ENCODE data around the gene FRAS1.

DNA sequence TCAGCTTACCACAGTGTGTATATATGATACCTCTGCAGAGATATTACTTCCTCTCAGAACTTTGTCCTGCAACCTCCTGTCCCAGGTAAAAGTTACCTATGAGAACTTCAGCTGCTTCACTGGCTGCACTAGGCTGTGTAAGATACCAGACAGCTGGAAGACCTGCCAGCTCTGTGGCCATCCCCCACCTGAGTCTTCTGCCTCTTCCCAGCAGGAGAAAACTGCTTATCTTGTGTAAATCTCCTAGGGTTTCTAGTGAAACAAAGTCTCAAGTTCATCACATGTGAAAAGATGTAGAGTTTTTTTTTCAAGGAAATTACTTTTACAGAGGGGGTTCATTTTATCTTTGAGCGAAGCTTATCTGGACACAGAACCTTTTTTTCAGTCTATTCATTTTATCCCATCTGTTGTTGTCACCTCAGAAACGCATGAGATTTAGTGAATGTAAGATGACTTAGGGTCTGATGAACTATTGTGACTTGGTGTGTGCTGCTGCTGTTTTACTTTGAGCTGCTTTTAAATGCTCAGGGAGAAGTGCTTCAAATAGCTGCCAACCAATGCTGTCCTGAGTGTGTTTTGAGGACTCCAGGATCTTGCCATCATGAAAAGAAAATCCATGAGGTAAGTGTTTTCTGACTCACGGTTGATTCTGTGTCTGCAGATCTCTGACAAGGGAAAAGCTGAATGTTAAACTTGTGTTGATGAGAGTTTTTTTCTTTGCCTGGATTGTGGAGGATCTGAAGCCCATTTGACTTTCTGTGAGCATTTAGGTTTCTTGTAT, 187.8 kb downstream of the FRAS1 start:
- TF ChIP-seq, protein P1, sequence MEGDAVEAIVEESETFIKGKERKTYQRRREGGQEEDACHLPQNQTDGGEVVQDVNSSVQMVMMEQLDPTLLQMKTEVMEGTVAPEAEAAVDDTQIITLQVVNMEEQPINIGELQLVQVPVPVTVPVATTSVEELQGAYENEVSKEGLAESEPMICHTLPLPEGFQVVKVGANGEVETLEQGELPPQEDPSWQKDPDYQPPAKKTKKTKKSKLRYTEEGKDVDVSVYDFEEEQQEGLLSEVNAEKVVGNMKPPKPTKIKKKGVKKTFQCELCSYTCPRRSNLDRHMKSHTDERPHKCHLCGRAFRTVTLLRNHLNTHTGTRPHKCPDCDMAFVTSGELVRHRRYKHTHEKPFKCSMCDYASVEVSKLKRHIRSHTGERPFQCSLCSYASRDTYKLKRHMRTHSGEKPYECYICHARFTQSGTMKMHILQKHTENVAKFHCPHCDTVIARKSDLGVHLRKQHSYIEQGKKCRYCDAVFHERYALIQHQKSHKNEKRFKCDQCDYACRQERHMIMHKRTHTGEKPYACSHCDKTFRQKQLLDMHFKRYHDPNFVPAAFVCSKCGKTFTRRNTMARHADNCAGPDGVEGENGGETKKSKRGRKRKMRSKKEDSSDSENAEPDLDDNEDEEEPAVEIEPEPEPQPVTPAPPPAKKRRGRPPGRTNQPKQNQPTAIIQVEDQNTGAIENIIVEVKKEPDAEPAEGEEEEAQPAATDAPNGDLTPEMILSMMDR (IDR thresholded peaks at IDR 0.05), result no peak
- TF ChIP-seq, protein P2, sequence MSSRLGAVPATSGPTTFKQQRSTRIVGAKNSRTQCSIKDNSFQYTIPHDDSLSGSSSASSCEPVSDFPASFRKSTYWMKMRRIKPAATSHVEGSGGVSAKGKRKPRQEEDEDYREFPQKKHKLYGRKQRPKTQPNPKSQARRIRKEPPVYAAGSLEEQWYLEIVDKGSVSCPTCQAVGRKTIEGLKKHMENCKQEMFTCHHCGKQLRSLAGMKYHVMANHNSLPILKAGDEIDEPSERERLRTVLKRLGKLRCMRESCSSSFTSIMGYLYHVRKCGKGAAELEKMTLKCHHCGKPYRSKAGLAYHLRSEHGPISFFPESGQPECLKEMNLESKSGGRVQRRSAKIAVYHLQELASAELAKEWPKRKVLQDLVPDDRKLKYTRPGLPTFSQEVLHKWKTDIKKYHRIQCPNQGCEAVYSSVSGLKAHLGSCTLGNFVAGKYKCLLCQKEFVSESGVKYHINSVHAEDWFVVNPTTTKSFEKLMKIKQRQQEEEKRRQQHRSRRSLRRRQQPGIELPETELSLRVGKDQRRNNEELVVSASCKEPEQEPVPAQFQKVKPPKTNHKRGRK (CRISPR knock-in tag; IDR thresholded peaks at IDR 0.05; ENCODE audit: borderline replicate concordance), result no peak
- TF ChIP-seq, protein P3, sequence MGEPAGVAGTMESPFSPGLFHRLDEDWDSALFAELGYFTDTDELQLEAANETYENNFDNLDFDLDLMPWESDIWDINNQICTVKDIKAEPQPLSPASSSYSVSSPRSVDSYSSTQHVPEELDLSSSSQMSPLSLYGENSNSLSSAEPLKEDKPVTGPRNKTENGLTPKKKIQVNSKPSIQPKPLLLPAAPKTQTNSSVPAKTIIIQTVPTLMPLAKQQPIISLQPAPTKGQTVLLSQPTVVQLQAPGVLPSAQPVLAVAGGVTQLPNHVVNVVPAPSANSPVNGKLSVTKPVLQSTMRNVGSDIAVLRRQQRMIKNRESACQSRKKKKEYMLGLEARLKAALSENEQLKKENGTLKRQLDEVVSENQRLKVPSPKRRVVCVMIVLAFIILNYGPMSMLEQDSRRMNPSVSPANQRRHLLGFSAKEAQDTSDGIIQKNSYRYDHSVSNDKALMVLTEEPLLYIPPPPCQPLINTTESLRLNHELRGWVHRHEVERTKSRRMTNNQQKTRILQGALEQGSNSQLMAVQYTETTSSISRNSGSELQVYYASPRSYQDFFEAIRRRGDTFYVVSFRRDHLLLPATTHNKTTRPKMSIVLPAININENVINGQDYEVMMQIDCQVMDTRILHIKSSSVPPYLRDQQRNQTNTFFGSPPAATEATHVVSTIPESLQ (CRISPR knock-in tag; IDR thresholded peaks at IDR 0.05), result no peak
- TF ChIP-seq, protein P4, sequence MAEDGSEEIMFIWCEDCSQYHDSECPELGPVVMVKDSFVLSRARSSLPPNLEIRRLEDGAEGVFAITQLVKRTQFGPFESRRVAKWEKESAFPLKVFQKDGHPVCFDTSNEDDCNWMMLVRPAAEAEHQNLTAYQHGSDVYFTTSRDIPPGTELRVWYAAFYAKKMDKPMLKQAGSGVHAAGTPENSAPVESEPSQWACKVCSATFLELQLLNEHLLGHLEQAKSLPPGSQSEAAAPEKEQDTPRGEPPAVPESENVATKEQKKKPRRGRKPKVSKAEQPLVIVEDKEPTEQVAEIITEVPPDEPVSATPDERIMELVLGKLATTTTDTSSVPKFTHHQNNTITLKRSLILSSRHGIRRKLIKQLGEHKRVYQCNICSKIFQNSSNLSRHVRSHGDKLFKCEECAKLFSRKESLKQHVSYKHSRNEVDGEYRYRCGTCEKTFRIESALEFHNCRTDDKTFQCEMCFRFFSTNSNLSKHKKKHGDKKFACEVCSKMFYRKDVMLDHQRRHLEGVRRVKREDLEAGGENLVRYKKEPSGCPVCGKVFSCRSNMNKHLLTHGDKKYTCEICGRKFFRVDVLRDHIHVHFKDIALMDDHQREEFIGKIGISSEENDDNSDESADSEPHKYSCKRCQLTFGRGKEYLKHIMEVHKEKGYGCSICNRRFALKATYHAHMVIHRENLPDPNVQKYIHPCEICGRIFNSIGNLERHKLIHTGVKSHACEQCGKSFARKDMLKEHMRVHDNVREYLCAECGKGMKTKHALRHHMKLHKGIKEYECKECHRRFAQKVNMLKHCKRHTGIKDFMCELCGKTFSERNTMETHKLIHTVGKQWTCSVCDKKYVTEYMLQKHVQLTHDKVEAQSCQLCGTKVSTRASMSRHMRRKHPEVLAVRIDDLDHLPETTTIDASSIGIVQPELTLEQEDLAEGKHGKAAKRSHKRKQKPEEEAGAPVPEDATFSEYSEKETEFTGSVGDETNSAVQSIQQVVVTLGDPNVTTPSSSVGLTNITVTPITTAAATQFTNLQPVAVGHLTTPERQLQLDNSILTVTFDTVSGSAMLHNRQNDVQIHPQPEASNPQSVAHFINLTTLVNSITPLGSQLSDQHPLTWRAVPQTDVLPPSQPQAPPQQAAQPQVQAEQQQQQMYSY (CRISPR knock-in tag; IDR thresholded peaks at IDR 0.05), result no peak
- TF ChIP-seq, protein P5, sequence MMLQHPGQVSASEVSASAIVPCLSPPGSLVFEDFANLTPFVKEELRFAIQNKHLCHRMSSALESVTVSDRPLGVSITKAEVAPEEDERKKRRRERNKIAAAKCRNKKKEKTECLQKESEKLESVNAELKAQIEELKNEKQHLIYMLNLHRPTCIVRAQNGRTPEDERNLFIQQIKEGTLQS (CRISPR knock-in tag; conservative IDR thresholded peaks at IDR 0.05), result no peak
- TF ChIP-seq, protein P6, sequence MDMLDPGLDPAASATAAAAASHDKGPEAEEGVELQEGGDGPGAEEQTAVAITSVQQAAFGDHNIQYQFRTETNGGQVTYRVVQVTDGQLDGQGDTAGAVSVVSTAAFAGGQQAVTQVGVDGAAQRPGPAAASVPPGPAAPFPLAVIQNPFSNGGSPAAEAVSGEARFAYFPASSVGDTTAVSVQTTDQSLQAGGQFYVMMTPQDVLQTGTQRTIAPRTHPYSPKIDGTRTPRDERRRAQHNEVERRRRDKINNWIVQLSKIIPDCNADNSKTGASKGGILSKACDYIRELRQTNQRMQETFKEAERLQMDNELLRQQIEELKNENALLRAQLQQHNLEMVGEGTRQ (CRISPR knock-in tag; IDR thresholded peaks at IDR 0.05), result no peak

Measured in WTC11 (cell line).